ENCODE results near the gene CHCHD6.

- TF ChIP-seq REST (IDR thresholded peaks at IDR 0.05; ENCODE audit: insufficient read depth in 1 of 2, low read depth in 2 of 2, low read length in 2 of 2), result no peak
- no peak for TF ChIP-seq SIN3A (IDR thresholded peaks at IDR 0.05; ENCODE audit: borderline replicate concordance, insufficient read depth, low read length)
- no peak for TF ChIP-seq POLR2AphosphoS5 (IDR thresholded peaks at IDR 0.05; ENCODE audit: low read depth, low read length)
- no peak for TF ChIP-seq TAF1 (IDR thresholded peaks at IDR 0.05; ENCODE audit: borderline replicate concordance, insufficient read depth, low read length)
Observed at GRCh38 chr3:126745760-126746394, 41.8 kb downstream of the CHCHD6 start.
